HG03095 (cell line): Measurements from ENCODE around the gene PTPRN.
A peak's percentile ranks its signal among the peaks of the same experiment; 100 is the strongest.

Source experiments
- ATAC-seq: cut with Tn5 transposase; IDR thresholded peaks from one replicate; pipeline ENCODE4 v1.9.1; 2021; ENCODE audit warnings: moderate library complexity; ENCODE audit not compliant: unreplicated experiment

PTPRN gene

GRCh38 chr2:219308142-219309101 is 779 bp downstream of the PTPRN start:
- ATAC-seq, result no peak

GRCh38 chr2:219306047-219306446 is 3.2 kb downstream of the PTPRN start:
- no peak for ATAC-seq

GRCh38 chr2:219304223-219304622 is 5.0 kb downstream of the PTPRN start:
- no peak for ATAC-seq

GRCh38 chr2:219302412-219302968 is 6.7 kb downstream of the PTPRN start:
- ATAC-seq, result no peak

GRCh38 chr2:219300022-219300421 is 9.2 kb downstream of the PTPRN start:
- no peak for ATAC-seq

- ATAC-seq, result no peak
These were observed 9.8 kb downstream of the PTPRN start for GRCh38 chr2:219299372-219299760.

- no peak for ATAC-seq
These were observed 10.3 kb downstream of the PTPRN start for GRCh38 chr2:219298759-219299371.

- ATAC-seq, result no peak
These were observed 11.3 kb downstream of the PTPRN start for GRCh38 chr2:219297766-219298456.

GRCh38 chr2:219296631-219297391 is 12.4 kb downstream of the PTPRN start:
- no peak for ATAC-seq

GRCh38 chr2:219296142-219296541 is 13.1 kb downstream of the PTPRN start:
- no peak for ATAC-seq

GRCh38 chr2:219294356-219295351 is 14.5 kb downstream of the PTPRN start:
- peak; percentile 84 for ATAC-seq

GRCh38 chr2:219293736-219294231 is 15.4 kb downstream of the PTPRN start:
- ATAC-seq, result no peak

GRCh38 chr2:219292616-219293015 is 16.6 kb downstream of the PTPRN start:
- no peak for ATAC-seq

- ATAC-seq, result no peak
These were observed 17.2 kb downstream of the PTPRN start for GRCh38 chr2:219291910-219292490.

- no peak for ATAC-seq
These were observed 17.8 kb downstream of the PTPRN start for GRCh38 chr2:219291394-219291793.

- no peak for ATAC-seq
These were observed 18.6 kb downstream of the PTPRN start for GRCh38 chr2:219290381-219291171.

GRCh38 chr2:219289537-219290361 is 19.5 kb downstream of the PTPRN start:
- no peak for ATAC-seq
